ENCODE measurements around the gene MSI2. TPM values are rescaled to one million over a fixed set of nuclear protein-coding genes. Genes with fewer than 3 reads are reported as not detected.

The MSI2 gene
- total RNA-seq, 1 donor from 2014 or later: 23.1 TPM

DNA sequence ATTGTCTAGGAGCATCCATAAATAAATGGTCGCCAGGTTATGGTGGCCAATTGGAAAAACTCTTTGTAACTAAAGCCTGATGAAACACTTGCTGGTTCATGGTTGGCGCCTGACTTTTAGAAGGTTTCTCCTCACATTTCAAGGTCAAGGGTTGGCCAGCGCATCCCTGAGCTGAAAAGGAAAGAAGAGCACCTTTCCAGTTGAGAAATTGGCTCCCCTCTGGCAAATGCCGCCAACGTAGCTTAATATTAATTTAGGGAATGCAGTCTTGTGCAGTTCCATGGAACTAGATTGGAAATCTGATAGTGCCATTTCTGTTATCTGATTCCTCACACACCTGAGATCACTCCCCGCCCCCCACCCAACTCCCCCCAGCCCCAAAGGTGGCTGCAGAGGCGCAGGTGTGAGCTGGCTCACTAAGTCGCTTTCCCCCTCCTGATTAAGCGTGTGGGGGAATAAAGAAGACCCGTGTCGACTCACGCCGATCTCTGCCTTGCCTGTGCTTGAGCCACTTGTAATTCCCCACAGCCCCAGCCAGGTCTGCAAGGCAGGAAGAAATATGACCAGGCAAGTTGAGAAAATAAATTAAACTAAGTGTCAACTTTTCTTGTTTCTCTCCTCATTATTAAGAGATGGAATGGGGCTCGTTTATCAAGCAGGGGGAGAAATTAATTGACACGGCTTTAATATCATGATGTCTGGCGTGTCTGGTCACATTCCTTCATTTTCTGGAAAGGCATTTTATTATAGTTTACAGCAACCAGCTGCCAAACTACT is 331.1 kb downstream of the MSI2 start:
- H3K36me3 Mint-ChIP-seq (ENCODE audit: low read depth): no peaks in the 10 kb centered on the region
- no peak overlapping the region for H3K4me3 Mint-ChIP-seq (ENCODE audit: unreplicated experiment)
- peaks cover 24% of the 10 kb centered on the region for H3K4me1 Mint-ChIP-seq (ENCODE audit: low read depth)
- TF ChIP-seq, protein P1, sequence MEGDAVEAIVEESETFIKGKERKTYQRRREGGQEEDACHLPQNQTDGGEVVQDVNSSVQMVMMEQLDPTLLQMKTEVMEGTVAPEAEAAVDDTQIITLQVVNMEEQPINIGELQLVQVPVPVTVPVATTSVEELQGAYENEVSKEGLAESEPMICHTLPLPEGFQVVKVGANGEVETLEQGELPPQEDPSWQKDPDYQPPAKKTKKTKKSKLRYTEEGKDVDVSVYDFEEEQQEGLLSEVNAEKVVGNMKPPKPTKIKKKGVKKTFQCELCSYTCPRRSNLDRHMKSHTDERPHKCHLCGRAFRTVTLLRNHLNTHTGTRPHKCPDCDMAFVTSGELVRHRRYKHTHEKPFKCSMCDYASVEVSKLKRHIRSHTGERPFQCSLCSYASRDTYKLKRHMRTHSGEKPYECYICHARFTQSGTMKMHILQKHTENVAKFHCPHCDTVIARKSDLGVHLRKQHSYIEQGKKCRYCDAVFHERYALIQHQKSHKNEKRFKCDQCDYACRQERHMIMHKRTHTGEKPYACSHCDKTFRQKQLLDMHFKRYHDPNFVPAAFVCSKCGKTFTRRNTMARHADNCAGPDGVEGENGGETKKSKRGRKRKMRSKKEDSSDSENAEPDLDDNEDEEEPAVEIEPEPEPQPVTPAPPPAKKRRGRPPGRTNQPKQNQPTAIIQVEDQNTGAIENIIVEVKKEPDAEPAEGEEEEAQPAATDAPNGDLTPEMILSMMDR (IDR thresholded peaks at IDR 0.05): no peak
- DNase-seq (ENCODE audit: low spot score): no peak
- no peaks in the 10 kb centered on the region for H3K27me3 Mint-ChIP-seq (ENCODE audit: low read depth)
- H3K9me3 Mint-ChIP-seq (ENCODE audit: low read depth): no peaks in the 10 kb centered on the region
- no peak overlapping the region for H3K27ac Mint-ChIP-seq (ENCODE audit: unreplicated experiment)

DNA sequence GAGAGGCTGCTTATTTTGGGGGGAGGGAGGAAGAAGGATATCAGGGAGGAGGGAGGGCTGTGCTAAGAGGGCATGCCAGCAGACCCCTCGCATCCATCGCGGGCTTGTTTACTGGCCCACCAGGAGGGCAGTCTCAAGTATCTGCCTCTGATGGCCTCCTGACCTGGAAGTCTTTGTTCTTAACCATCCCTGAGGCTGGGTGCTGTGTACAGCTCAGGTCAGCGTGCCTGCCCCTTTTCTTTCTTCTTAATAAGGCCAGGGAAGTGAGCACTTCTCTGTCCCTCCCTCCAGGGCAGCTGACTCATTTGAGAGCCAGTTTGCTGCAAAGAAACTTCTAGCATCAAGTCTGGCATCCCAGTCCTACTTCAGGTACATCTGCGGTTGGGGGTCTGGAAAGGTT is 331.8 kb downstream of the MSI2 start:
- Mint-ChIP-seq H3K27me3 (ENCODE audit: low read depth) (no peaks in the 10 kb centered on the region), H3K4me1 (ENCODE audit: low read depth) (peaks cover 24% of the 10 kb centered on the region), H3K36me3 (ENCODE audit: low read depth) (no peaks in the 10 kb centered on the region), H3K27ac (ENCODE audit: unreplicated experiment) (no peak overlapping the region), H3K9me3 (ENCODE audit: low read depth) (no peaks in the 10 kb centered on the region), H3K4me3 (ENCODE audit: unreplicated experiment) (no peak overlapping the region)
- no peak for DNase-seq (ENCODE audit: low spot score)
- TF ChIP-seq, protein P1 (IDR thresholded peaks at IDR 0.05): no peak

DNA sequence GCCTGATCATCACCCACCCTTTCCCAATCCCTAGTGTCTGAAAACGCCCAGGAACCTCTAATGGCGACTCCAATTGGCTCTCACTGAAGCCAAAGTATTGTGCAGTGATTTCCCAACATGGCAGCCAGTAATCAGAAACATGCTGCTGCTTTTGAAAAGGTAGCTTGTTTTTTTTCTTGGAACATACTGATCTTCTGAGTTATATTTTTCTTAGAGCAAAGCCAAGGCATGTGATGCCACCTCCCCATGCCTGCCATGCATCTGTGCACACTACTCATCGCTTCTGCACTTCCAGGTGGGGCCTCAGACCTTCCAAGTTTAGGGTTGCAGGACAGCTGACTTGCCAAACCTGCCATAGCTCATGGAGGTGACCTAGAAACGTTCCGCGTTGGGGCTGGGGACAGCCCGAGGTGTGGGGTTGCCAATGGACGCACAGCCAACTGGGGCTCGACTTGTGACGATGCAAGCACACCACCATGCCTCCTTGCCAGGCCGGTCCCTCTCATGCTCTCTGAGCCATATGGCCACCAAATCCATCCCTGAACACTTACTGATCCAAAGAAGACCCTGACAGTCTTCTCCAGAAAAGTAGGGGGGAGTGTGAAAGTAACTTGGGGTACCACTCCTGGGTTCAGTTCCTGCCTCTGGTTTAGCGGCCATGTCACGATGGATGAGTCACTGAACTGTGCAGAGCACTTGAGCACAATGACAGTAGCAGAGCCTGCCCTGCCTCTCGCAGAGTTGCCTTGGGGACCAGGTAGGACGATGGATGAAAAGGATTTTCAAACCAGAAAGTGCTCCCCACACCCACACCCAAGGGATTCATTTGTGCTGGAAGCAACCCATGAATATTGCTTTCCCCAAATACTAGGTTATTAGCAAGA is 333.1 kb downstream of the MSI2 start:
- TF ChIP-seq, protein P1 (IDR thresholded peaks at IDR 0.05): no peak
- no peak overlapping the region for H3K4me3 Mint-ChIP-seq (ENCODE audit: unreplicated experiment)
- H3K27me3 Mint-ChIP-seq (ENCODE audit: low read depth): no peaks in the 10 kb centered on the region
- H3K9me3 Mint-ChIP-seq (ENCODE audit: low read depth): no peaks in the 10 kb centered on the region
- H3K4me1 Mint-ChIP-seq (ENCODE audit: low read depth): peaks cover 24% of the 10 kb centered on the region
- no peaks in the 10 kb centered on the region for H3K36me3 Mint-ChIP-seq (ENCODE audit: low read depth)
- no peak for DNase-seq (ENCODE audit: low spot score)
- H3K27ac Mint-ChIP-seq (ENCODE audit: unreplicated experiment): no peak overlapping the region

DNA sequence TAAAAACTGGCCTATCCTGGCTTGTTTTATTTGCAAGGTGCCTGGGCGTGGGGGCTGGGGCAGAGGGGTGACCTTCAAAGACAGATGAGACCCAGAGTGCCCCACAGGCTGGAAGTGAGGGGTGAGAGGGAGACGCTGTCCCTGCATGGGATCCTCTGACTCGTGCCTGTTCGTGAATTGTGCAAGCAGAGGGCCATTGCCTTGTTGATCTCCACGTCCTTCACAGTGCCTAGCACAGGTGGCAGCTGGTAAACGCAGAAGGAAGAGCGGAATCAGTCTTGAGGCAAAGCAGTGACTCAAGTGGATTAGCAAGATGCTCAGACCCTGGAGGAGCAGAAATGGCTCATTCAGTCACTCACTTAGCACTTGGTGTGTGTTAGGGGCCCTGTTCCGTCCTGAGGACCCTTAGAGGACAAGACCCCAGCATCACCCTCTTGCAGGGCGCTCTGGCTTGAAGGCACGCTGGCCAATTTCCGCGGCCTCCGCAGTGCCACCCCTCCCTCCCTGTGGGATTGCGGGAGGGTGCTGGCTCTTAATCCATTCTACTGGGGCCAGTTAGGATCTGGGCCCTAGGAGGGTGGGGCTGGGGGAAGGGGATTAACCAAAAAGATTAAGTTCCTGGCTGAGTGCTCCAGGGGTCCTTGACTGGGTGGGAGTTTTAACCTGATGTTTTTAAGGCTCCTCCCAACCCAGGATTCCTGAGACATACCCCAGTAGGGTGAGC is 337.6 kb downstream of the MSI2 start:
- Mint-ChIP-seq H3K4me3 (ENCODE audit: unreplicated experiment) (no peak overlapping the region), H3K9me3 (ENCODE audit: low read depth) (no peaks in the 10 kb centered on the region)
- TF ChIP-seq, protein P1 (IDR thresholded peaks at IDR 0.05): no peak

DNA sequence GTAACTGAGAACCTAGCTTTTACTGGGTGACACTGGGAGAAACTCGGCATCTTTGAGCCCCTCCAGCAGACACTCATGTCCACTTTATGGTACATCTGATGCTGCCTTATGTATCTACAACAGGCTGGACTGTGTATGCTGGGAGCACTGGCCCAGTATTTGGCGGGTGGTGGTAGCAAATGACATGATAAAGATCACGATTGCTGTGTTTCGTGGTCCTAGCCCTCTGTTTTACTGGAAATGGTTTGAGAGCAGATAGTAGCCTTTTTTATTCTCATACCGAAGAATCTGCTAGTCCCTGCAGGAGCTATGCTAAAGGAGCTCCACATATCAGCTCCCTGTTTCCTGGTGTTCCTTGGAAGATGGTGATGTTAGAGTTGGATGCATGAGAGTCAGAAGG is 338.4 kb downstream of the MSI2 start:
- no peak overlapping the region for H3K27ac Mint-ChIP-seq (ENCODE audit: unreplicated experiment)
- peak; percentile 29 for DNase-seq (ENCODE audit: low spot score)
- H3K36me3 Mint-ChIP-seq (ENCODE audit: low read depth): no peaks in the 10 kb centered on the region
- H3K27me3 Mint-ChIP-seq (ENCODE audit: low read depth): no peaks in the 10 kb centered on the region
- TF ChIP-seq, protein P1 (IDR thresholded peaks at IDR 0.05): no peak
- no peaks in the 10 kb centered on the region for H3K9me3 Mint-ChIP-seq (ENCODE audit: low read depth)
- no peak overlapping the region for H3K4me3 Mint-ChIP-seq (ENCODE audit: unreplicated experiment)
- peaks cover 11% of the 10 kb centered on the region for H3K4me1 Mint-ChIP-seq (ENCODE audit: low read depth)

More for the DNA sequence above, 337.6 kb downstream of the MSI2 start:
- DNase-seq (ENCODE audit: low spot score): peak; percentile 53
- Mint-ChIP-seq H3K4me1 (ENCODE audit: low read depth) (peaks cover 19% of the 10 kb centered on the region), H3K36me3 (ENCODE audit: low read depth) (no peaks in the 10 kb centered on the region), H3K27ac (ENCODE audit: unreplicated experiment) (no peak overlapping the region), H3K27me3 (ENCODE audit: low read depth) (no peaks in the 10 kb centered on the region)

Data from chondrocyte (in vitro differentiated cells).